Measurements from ENCODE around the gene CENPP. TPM values are rescaled to one million over a fixed set of nuclear protein-coding genes. Genes with fewer than 3 reads are reported as not detected.

The CENPP gene
- total RNA-seq, 2 donors from 2014 or later, result 0.78 to 2.3 TPM

DNA sequence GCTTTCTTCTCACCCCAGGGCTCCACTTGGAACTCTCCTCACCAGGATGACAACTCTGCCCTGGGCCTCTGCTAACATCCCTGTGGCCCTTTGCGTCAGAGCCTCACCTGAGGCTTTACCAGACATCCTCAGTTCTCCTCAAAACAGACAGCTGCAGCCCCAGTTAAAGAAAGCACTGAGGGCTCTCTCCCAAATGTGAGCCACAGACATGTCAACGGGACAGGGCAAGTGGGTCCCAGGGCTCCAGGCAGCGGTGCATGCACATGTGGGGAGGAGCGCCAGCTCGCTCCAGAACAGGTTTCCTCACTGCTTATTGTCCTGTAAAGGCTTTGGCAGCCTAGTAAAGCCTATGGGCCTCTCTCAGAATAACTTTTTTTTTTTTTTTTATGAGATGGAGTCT, 306.9 kb downstream of the CENPP start:
- Histone ChIP-seq H3K9me3 (no peaks in the 10 kb centered on the region), H3K27ac (no peak overlapping the region), H3K4me3 (no peak overlapping the region), H3K27me3 (no peaks in the 10 kb centered on the region), H3K4me1 (no peaks in the 10 kb centered on the region), H3K36me3 (replicated peaks in 1 of 2; ENCODE audit: insufficient read depth in 1 of 2, low read depth in 2 of 2) (peaks cover 0 to 8% of the 10 kb centered on the region in 2 donors)
- ATAC-seq, result no peak
- DNase-seq, result no peak
- WGBS, 2 donors, result 92 to 95% methylated on average over 5 of the region's 5 CpGs
- intact Hi-C loops (cut with DNase I), result no loop called here
- TF ChIP-seq, protein P1, sequence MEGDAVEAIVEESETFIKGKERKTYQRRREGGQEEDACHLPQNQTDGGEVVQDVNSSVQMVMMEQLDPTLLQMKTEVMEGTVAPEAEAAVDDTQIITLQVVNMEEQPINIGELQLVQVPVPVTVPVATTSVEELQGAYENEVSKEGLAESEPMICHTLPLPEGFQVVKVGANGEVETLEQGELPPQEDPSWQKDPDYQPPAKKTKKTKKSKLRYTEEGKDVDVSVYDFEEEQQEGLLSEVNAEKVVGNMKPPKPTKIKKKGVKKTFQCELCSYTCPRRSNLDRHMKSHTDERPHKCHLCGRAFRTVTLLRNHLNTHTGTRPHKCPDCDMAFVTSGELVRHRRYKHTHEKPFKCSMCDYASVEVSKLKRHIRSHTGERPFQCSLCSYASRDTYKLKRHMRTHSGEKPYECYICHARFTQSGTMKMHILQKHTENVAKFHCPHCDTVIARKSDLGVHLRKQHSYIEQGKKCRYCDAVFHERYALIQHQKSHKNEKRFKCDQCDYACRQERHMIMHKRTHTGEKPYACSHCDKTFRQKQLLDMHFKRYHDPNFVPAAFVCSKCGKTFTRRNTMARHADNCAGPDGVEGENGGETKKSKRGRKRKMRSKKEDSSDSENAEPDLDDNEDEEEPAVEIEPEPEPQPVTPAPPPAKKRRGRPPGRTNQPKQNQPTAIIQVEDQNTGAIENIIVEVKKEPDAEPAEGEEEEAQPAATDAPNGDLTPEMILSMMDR (IDR thresholded peaks at IDR 0.05), result no peak
- TF ChIP-seq POLR2A (IDR thresholded peaks at IDR 0.05), result no peak

DNA sequence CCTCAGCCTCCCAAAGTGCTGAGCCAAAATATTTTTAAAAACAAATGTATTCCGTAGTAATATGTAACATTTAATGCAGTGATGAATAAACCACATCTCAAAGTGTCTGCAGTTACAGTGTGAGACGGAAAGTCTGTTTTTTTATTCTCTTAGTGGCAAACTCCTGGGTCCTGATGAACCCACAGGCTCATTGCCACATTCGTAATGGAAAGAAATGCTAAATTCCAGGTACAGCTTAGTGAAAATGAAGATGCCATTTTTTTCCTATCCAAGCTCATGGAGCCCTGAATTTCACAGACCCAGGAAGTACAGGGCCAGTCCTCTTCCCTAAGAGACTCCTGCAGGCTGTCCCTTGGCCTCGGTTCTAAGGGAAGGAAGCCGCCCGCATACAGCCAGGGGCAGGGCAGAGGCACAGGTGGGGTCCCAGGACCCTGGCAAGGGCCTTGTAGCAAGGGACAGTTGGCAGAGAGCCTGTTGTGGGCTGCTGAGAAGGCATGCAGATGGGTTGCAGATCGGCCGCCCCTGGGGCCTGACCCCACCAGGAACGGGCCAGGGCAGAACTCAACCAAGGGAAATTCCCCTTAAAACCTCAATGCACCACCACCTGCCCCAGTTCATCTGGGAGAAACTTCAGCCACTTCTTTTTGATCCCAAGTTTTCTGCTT, 308.0 kb downstream of the CENPP start:
- H3K9me3 ChIP-seq, result no peaks in the 10 kb centered on the region
- intact Hi-C loops (cut with DNase I), result no loop called here
- TF ChIP-seq, protein P1 (IDR thresholded peaks at IDR 0.05), result no peak
- TF ChIP-seq POLR2A (IDR thresholded peaks at IDR 0.05), result no peak
- DNase-seq (no peak), ATAC-seq (no peak)
- H3K4me1 ChIP-seq, result no peaks in the 10 kb centered on the region
- no peaks in the 10 kb centered on the region for H3K27me3 ChIP-seq
- H3K4me3 ChIP-seq, result no peak overlapping the region
- H3K36me3 ChIP-seq (replicated peaks in 1 of 2; ENCODE audit: insufficient read depth in 1 of 2, low read depth in 2 of 2), result peaks cover 0 to 12% of the 10 kb centered on the region in 2 donors
- WGBS, 2 donors, result 88 to 94% methylated on average over 9 of the region's 9 CpGs
- H3K27ac ChIP-seq, result no peak overlapping the region

DNA sequence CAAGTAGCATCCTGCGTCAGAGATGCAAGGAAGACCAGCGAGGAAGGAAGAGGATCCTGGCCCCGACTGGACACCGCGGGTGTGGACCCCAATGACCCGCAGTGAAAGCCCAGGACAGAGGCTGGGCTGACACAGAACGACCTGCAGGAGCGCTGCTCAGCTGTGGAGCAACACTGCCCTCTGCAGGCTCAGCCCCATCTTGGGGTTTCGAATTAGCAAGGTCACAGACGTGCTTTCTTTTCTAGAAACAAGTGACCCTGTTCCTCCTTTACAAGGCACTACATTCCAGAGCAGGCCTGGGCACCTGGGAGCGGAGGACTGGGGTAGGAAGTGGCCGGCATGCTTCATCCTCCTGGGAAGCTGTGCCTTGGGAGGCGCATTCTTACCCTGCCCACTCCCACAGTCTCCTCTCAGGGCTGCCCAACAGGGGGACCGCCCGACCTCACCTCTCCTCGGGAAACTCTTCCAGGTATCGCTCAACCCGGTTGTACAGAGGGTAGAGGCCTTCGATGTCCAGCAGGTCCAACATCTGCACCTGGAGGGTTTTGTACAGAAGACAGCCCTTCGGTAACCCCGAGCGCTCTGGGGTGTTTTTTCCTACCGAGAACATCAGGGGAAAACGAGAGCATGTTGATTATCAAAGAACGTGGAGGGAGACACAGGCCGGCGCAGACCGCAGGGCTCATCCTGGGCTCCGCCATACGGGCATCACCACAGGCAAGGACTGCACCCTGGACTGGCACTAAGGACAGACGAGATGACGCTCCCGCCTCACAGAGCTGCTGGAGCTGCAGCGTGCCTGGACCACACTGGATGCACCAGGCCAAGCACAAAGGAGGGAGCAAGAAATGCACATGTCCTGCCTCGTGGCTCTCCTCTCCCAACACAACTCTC, 309.2 kb downstream of the CENPP start:
- WGBS, 2 donors, result 62 to 67% methylated on average over 34 of the region's 35 CpGs

DNA sequence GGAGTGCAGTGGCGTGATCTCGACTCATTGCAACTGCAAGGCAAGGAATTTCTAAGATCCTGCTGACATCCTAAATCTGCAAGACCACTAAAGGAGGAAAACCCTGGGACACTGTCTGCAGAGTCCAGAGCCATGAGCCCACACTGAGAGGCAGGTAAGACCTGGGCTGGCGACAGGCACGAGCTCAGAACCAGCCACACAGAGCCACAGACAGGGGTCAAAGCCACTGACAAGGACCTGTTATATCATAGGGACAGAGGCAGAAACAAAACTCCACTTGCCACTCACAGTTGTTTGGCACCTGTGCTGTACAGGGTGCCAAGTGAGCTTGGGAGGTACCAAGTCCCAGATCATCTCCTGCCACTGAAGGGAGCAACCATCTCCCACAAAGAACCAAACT, 310.0 kb downstream of the CENPP start:
- no peak overlapping the region for H3K4me3 ChIP-seq
- TF ChIP-seq, protein P1 (IDR thresholded peaks at IDR 0.05), result no peak
- no peak for TF ChIP-seq POLR2A (IDR thresholded peaks at IDR 0.05)
- no peaks in the 10 kb centered on the region for H3K9me3 ChIP-seq
- intact Hi-C loops (cut with DNase I), result loop anchor here (5.0 kb wide), 1 partner anchor 498 kb away; no protein-coding TSS in a partner anchor
- no peaks in the 10 kb centered on the region for H3K4me1 ChIP-seq
- no peaks in the 10 kb centered on the region for H3K27me3 ChIP-seq
- no peak overlapping the region for H3K27ac ChIP-seq
- WGBS, 2 donors, result 90 to 94% methylated on average over 4 of the region's 4 CpGs
- DNase-seq, result no peak
- no peak for ATAC-seq
- H3K36me3 ChIP-seq (replicated peaks in 1 of 2; ENCODE audit: insufficient read depth in 1 of 2, low read depth in 2 of 2), result peaks cover 0 to 17% of the 10 kb centered on the region in 2 donors

More for the DNA sequence above, 309.2 kb downstream of the CENPP start:
- Histone ChIP-seq H3K4me1 (no peaks in the 10 kb centered on the region), H3K4me3 (no peak overlapping the region), H3K27ac (no peak overlapping the region), H3K9me3 (no peaks in the 10 kb centered on the region), H3K27me3 (no peaks in the 10 kb centered on the region), H3K36me3 (replicated peaks in 1 of 2; ENCODE audit: insufficient read depth in 1 of 2, low read depth in 2 of 2) (peaks cover 0 to 14% of the 10 kb centered on the region in 2 donors)
- intact Hi-C loops (cut with DNase I), result loop anchor here (5.0 kb wide), 1 partner anchor 498 kb away; no protein-coding TSS in a partner anchor
- TF ChIP-seq, protein P1 (IDR thresholded peaks at IDR 0.05), result peak; percentile 64 to 91 (median 84)
- TF ChIP-seq POLR2A (IDR thresholded peaks at IDR 0.05), result no peak
- peak; percentile 67 to 79 (median 72) for DNase-seq
- ATAC-seq, result peak; percentile 81

Data from body of pancreas (tissue), 4 donors.